GM19023 (cell line): Measurements from ENCODE around the gene TAT.
A peak's percentile ranks its signal among the peaks of the same experiment; 100 is the strongest.

ENCODE experiments used
- ATAC-seq: cut with Tn5 transposase; IDR thresholded peaks from one replicate; pipeline ENCODE4 v1.9.1; 2021; ENCODE audit warnings: mild to moderate bottlenecking, moderate library complexity; ENCODE audit not compliant: unreplicated experiment

TAT gene

DNA sequence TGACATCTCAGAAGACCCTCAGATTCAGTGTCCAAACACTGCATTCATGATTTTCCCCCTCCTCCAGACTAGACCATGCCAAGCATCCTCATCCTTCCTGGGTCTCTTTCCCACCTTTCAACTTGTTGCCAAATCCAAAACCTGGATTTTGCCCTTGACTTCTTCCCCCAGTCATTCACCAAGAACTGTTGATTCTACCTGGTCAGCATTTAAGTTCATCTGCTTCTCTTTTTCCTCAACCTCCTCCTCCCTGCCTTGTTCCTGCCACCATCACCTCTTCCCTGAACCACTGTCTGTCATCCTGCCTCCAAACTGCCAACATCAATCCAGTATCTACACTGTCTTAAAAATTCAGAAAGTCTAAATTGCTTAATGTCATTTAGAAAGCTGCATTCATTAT lies 29.7 kb downstream of the TAT start:
- no peak for ATAC-seq

GRCh38 chr16:71542377-71542776 lies 34.5 kb downstream of the TAT start:
- ATAC-seq, result no peak

- ATAC-seq, result peak; percentile 81
Measured at GRCh38 chr16:71537643-71538042, 39.2 kb downstream of the TAT start.

- no peak for ATAC-seq
Measured at GRCh38 chr16:71536752-71537499, 40.0 kb downstream of the TAT start.

DNA sequence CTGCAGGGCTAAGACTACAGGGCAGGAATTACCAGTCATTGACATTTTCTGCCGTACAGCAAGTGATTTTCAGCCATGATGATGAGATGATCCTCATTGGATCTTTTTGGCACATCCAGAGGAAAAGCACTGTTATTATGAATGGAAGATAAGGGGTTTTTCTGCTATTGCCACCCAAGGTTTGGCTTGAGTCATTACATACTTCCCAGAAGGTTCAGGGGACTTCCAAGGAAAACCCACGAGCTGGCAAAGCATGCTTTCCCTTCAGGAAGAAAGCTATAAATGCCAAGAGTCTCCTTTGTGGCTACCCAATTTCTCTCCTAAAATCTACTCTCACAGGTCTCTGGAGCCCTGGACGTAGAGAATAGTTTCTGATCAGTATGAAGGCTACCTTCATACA lies 44.5 kb downstream of the TAT start:
- ATAC-seq, result no peak

- ATAC-seq, result no peak
Measured at GRCh38 chr16:71528863-71529262, 48.0 kb downstream of the TAT start.

DNA sequence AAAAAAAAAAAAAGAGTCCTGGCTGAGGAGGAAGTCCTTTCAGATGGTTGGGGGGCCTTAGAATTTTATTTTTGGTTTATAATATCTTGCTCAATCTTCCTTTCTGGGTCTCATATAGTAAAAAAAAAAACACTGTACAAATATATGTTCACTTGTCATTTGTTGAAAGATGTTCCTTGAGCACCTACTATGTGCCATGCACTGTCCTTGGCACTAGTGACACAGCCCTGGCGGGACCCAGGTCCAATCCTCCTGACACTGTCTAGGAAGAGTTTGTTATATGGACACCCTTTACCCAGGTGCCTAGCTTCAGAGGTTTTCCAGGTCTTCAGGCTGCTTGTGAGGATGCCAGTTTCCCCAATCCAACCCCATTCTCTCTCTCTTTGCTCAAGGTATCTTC lies 48.6 kb downstream of the TAT start:
- ATAC-seq, result no peak

- ATAC-seq, result no peak
Measured at GRCh38 chr16:71526111-71526631, 50.7 kb downstream of the TAT start, which contains the start of gene CHST4. TSS of gene CHST4 (plus strand) at chr16:71526426. CDS start at chr16:71536678, 10,252 bp downstream.

- ATAC-seq, result no peak
Measured at GRCh38 chr16:71524566-71525553, 52.0 kb downstream of the TAT start.

DNA sequence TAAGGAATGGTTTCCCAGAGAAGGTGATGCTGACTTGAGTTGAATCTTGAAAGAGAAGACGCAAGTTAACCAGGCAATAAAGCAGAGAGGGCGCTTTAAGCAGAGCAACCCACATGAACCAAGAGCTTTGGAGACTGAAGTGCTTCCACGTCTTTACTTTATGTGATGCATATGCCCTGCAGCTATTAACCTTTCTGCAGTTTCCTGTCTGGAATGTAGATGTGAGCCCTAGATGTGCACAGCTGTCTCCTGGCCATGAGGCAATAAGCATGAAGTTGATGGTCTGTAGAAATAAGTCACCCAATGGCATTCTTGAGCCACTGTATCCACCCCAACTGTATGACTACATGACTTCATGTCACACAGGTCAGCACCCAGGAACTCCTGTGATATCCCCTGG lies 56.3 kb downstream of the TAT start:
- ATAC-seq, result no peak
